Testis (tissue), 3 donors: ENCODE data around the gene ESPN. TPM values are rescaled to one million over a fixed set of nuclear protein-coding genes. Genes with fewer than 3 reads are reported as not detected.

Experiments
- DNase-seq: peaks from one replicate; pipeline ENCODE4 v3.0.0-alpha.2; 2019
- H3K27ac ChIP-seq, 2 donors: fragments of 200-600 bp; sonication (generic); one replicate each; pipeline ENCODE4 v1.5.1; 2019
- H3K27me3 ChIP-seq: fragments of 200-600 bp; sonication (generic); one replicate; pipeline ENCODE4 v1.5.1; 2019
- H3K36me3 ChIP-seq: fragments of 200-600 bp; sonication (generic); one replicate; pipeline ENCODE4 v1.5.1; 2017; ENCODE audit warnings: low read depth; ENCODE audit errors: missing control alignments
- H3K4me1 ChIP-seq: fragments of 200-600 bp; sonication (generic); one replicate; pipeline ENCODE4 v1.5.1; 2019
- H3K4me3 ChIP-seq, 2 donors: fragments of 200-600 bp; sonication (generic); one replicate each; pipeline ENCODE4 v1.5.1; 2017 to 2019
- H3K9me3 ChIP-seq: fragments of 200-600 bp; sonication (generic); one replicate; pipeline ENCODE4 v1.5.1; 2017
- CTCF ChIP-seq, 3 experiments: fragments of 450-650 bp in 2 of 3; fragments of 200-600 bp in 1 of 3; sonication (generic) in 1 of 3; IDR thresholded peaks; one replicate each; pipeline ENCODE4 v1.5.1; 2016 to 2019; ENCODE audit warnings: antibody characterized with exemption in 3 of 3, mild to moderate bottlenecking in 2 of 3, moderate library complexity in 1 of 3
- POLR2A ChIP-seq: fragments of 450-650 bp; IDR thresholded peaks from one replicate; pipeline ENCODE4 v1.6.1; 2017; ENCODE audit warnings: antibody characterized with exemption, mild to moderate bottlenecking, moderate library complexity
- WGBS, 2 donors: methylation state at CpG; one replicate each; pipeline ENCODE4 v1.1.5; 2018; 5-methylcytosine and 5-hydroxymethylcytosine counted together
- intact Hi-C: fragments of 100-400 bp; cut with DNase I; formaldehyde crosslinking; loops from one replicate; pipeline ENCODE4 v1.15.1; 2023; ENCODE audit warnings: low total_unique reads
- polyA plus RNA-seq: library from polyadenylated mRNA; stranded (reverse); fragments of 350-450 nt; fragmentation: Illumina TruSeq; extraction: RNeasy Lipid Tissue Mini Kit (QIAGEN cat#74804); gene quantifications from one replicate; pipeline ENCODE4 v1.2.3, GENCODE V29; 2014; ENCODE audit warnings: low read depth, low replicate concordance; ENCODE audit not compliant: insufficient read depth
- total RNA-seq, 2 donors: library from RNA; depleted of rRNA; stranded (reverse); fragments of >200 nt; gene quantifications; one replicate each; pipeline ENCODE4 v1.2.3, GENCODE V29; 2016

ESPN gene
- total and polyA plus RNA-seq, 3 donors from 2014 or later, result 270 to 404 (median 396) TPM

- Histone ChIP-seq H3K36me3 (no peaks in the 10 kb centered on the region), H3K4me3 (no peak overlapping the region), H3K27ac (no peak overlapping the region), H3K4me1 (peaks cover 4% of the 10 kb centered on the region), H3K27me3 (no peaks in the 10 kb centered on the region), H3K9me3 (no peaks in the 10 kb centered on the region)
- DNase-seq, result no peak
- intact Hi-C loops, result no loop called here
- TF ChIP-seq CTCF (IDR thresholded peaks at IDR 0.05), result no peak
- no peak for TF ChIP-seq POLR2A
- 72 to 78% methylated on average over 2 to 5 of the region's 5 CpGs for WGBS, 2 donors
Observed at GRCh38 chr1:6384962-6385361, 39.6 kb upstream of the ESPN start.

- Histone ChIP-seq H3K27ac (no peak overlapping the region), H3K36me3 (no peaks in the 10 kb centered on the region), H3K4me1 (peaks cover 4% of the 10 kb centered on the region), H3K27me3 (no peaks in the 10 kb centered on the region), H3K4me3 (no peak overlapping the region), H3K9me3 (no peaks in the 10 kb centered on the region)
- no peak for TF ChIP-seq CTCF (IDR thresholded peaks at IDR 0.05)
- TF ChIP-seq POLR2A, result no peak
- intact Hi-C loops, result no loop called here
- WGBS, 2 donors, result 79 to 90% methylated on average over 14 to 22 of the region's 22 CpGs
- DNase-seq, result no peak
Observed at GRCh38 chr1:6385488-6386191, 38.9 kb upstream of the ESPN start.

- no peak for TF ChIP-seq POLR2A
- TF ChIP-seq CTCF (IDR thresholded peaks at IDR 0.05), result no peak
- Histone ChIP-seq H3K9me3 (no peaks in the 10 kb centered on the region), H3K4me3 (no peak overlapping the region), H3K27ac (no peak overlapping the region), H3K4me1 (peaks cover 4% of the 10 kb centered on the region), H3K36me3 (no peaks in the 10 kb centered on the region), H3K27me3 (no peaks in the 10 kb centered on the region)
- intact Hi-C loops, result no loop called here
- DNase-seq, result no peak
- WGBS, 2 donors, result 82 to 85% methylated on average over 10 of the region's 10 CpGs
Observed at GRCh38 chr1:6386371-6386949, 38.1 kb upstream of the ESPN start.

GRCh38 chr1:6389971-6390370 is 34.6 kb upstream of the ESPN start:
- intact Hi-C loops, result no loop called here
- no peaks in the 10 kb centered on the region for H3K27me3 ChIP-seq
- DNase-seq, result no peak
- H3K27ac ChIP-seq, result no peak overlapping the region
- TF ChIP-seq CTCF (IDR thresholded peaks at IDR 0.05), result no peak
- TF ChIP-seq POLR2A, result no peak
- H3K36me3 ChIP-seq, result no peaks in the 10 kb centered on the region
- WGBS, 2 donors, result 93 to 98% methylated on average over 9 of the region's 9 CpGs
- peaks cover 11% of the 10 kb centered on the region for H3K4me1 ChIP-seq
- no peaks in the 10 kb centered on the region for H3K9me3 ChIP-seq
- H3K4me3 ChIP-seq, result no peak overlapping the region
